Loucy (cell line): Measurements from ENCODE around the gene GRHPR.
A peak's percentile ranks its signal among the peaks of the same experiment; 100 is the strongest.
"Not testable (repeated sequence)": the region's sequence is repeated elsewhere in the genome, so short reads cannot be mapped to it uniquely, and the experiment has no call there.

Source experiments
- H2AFZ ChIP-seq: fragments of 200-600 bp; sonication (generic); 2 replicates; pipeline ENCODE4 v1.6.0; 2016; ENCODE audit warnings: antibody characterized with exemption, mild to moderate bottlenecking, low read length, moderate library complexity
- H3F3A ChIP-seq: fragments of 200-600 bp; 2 replicates; pipeline ENCODE4 v1.6.0; 2016; ENCODE audit warnings: antibody characterized with exemption, low read depth, mild to moderate bottlenecking
- H3K27me3 ChIP-seq: fragments of 200-600 bp; sonication (generic); 2 replicates; pipeline ENCODE4 v1.6.1; 2014; ENCODE audit warnings: low read length, mild to moderate bottlenecking; ENCODE audit not compliant: insufficient read depth, poor library complexity, severe bottlenecking
- H3K36me3 ChIP-seq: fragments of 200-600 bp; sonication (generic); 2 replicates; pipeline ENCODE4 v1.6.1; 2016; ENCODE audit warnings: low read length; ENCODE audit not compliant: insufficient read depth
- H3K4me1 ChIP-seq: fragments of 200-600 bp; sonication (generic); 2 replicates; pipeline ENCODE4 v1.5.1; 2014; ENCODE audit warnings: low read length, mild to moderate bottlenecking; ENCODE audit not compliant: insufficient read depth, poor library complexity, severe bottlenecking
- H3K4me2 ChIP-seq: fragments of 200-600 bp; sonication (generic); 2 replicates; pipeline ENCODE4 v1.6.0; 2014; ENCODE audit warnings: antibody characterized with exemption, low read length, low read depth, mild to moderate bottlenecking; ENCODE audit not compliant: poor library complexity, severe bottlenecking
- H3K4me3 ChIP-seq: fragments of 200-600 bp; sonication (generic); 2 replicates; pipeline ENCODE4 v1.5.1; 2014; ENCODE audit warnings: low read length, mild to moderate bottlenecking, mixed read lengths; ENCODE audit not compliant: poor library complexity, severe bottlenecking
- H3K79me2 ChIP-seq: fragments of 200-600 bp; sonication (generic); 2 replicates; pipeline ENCODE4 v1.6.1; 2014; ENCODE audit warnings: low read length; ENCODE audit not compliant: insufficient read depth
- H3K9ac ChIP-seq: fragments of 200-600 bp; sonication (generic); 2 replicates; pipeline ENCODE4 v1.6.0; 2014; ENCODE audit warnings: mild to moderate bottlenecking, low read depth, low read length, moderate library complexity; ENCODE audit not compliant: poor library complexity, severe bottlenecking
- H3K9me2 ChIP-seq: fragments of 200-600 bp; sonication (generic); replicated peaks from 2 replicates; pipeline ENCODE4 v1.6.1; 2016; ENCODE audit warnings: low read depth, low read length, mixed read lengths
- H3K9me3 ChIP-seq: fragments of 200-600 bp; sonication (generic); 2 replicates; pipeline ENCODE4 v1.6.1; 2014; ENCODE audit warnings: mild to moderate bottlenecking, antibody characterized with exemption, low read length, low read depth; ENCODE audit not compliant: insufficient read depth
- H4K20me1 ChIP-seq: fragments of 200-600 bp; sonication (generic); 2 replicates; pipeline ENCODE4 v1.6.0; 2014; ENCODE audit warnings: antibody characterized with exemption, low read length, mild to moderate bottlenecking; ENCODE audit not compliant: insufficient read depth, poor library complexity, severe bottlenecking
- CTCF ChIP-seq: fragments of 200-600 bp; sonication (generic); conservative IDR thresholded peaks from 2 replicates; pipeline ENCODE4 v1.5.1; 2014; ENCODE audit warnings: mild to moderate bottlenecking, antibody characterized with exemption, low read length
- EZH2phosphoT487 ChIP-seq: fragments of 200-600 bp; IDR thresholded peaks from 2 replicates; pipeline ENCODE4 v1.6.1; 2018; ENCODE audit warnings: antibody characterized with exemption, mild to moderate bottlenecking, moderate library complexity, borderline replicate concordance

GRHPR gene

GRCh38 chr9:37424686-37425297 lies 2.3 kb downstream of the GRHPR start:
- Histone ChIP-seq H3K4me2 (peak overlapping the region; percentile 86), H3K4me3 (peak overlapping the region; percentile 99), H4K20me1 (peaks cover 24% of the 10 kb centered on the region), H3K27me3 (no peaks in the 10 kb centered on the region), H3K9ac (peak overlapping the region; percentile 97), H3F3A (no peaks in the 10 kb centered on the region), H3K4me1 (peaks cover 25% of the 10 kb centered on the region), H3K9me3 (no peaks in the 10 kb centered on the region), H2AFZ (no peak overlapping the region), H3K9me2 (no peaks in the 10 kb centered on the region), H3K36me3 (peaks cover 16% of the 10 kb centered on the region; the same call in 1 of the 2 replicates), H3K79me2 (peaks cover 48% of the 10 kb centered on the region)
- TF ChIP-seq CTCF: no peak
- no peak for TF ChIP-seq EZH2phosphoT487

GRCh38 chr9:37425298-37425752 lies 2.8 kb downstream of the GRHPR start:
- peak overlapping the region; percentile 86 for H3K4me2 ChIP-seq
- no peaks in the 10 kb centered on the region for H3K9me2 ChIP-seq
- H3K36me3 ChIP-seq: peaks cover 22% of the 10 kb centered on the region; the same call in 1 of the 2 replicates
- H3F3A ChIP-seq: no peaks in the 10 kb centered on the region
- H4K20me1 ChIP-seq: peaks cover 24% of the 10 kb centered on the region
- H2AFZ ChIP-seq: no peak overlapping the region
- no peaks in the 10 kb centered on the region for H3K27me3 ChIP-seq
- H3K79me2 ChIP-seq: peaks cover 48% of the 10 kb centered on the region
- TF ChIP-seq CTCF (no peak), EZH2phosphoT487 (no peak)
- peak overlapping the region; percentile 97 for H3K9ac ChIP-seq
- H3K4me3 ChIP-seq: no peak overlapping the region
- peaks cover 25% of the 10 kb centered on the region for H3K4me1 ChIP-seq
- H3K9me3 ChIP-seq: no peaks in the 10 kb centered on the region

- H3K79me2 ChIP-seq: peaks cover 48% of the 10 kb centered on the region
- not testable (repeated sequence) for H3K9me3 ChIP-seq, H3K9me2 ChIP-seq, H2AFZ ChIP-seq, H3K4me2 ChIP-seq, H3K4me3 ChIP-seq, H3K9ac ChIP-seq, H3F3A ChIP-seq, H3K27me3 ChIP-seq
- H3K36me3 ChIP-seq: peaks cover 26% of the 10 kb centered on the region; the same call in 1 of the 2 replicates
- H4K20me1 ChIP-seq: peaks cover 24% of the 10 kb centered on the region
- H3K4me1 ChIP-seq: peaks cover 25% of the 10 kb centered on the region
Measured at GRCh38 chr9:37426431-37426830, 3.9 kb downstream of the GRHPR start.

- Histone ChIP-seq H3K36me3 (peaks cover 28% of the 10 kb centered on the region; the same call in 1 of the 2 replicates), H3F3A (no peaks in the 10 kb centered on the region), H3K4me1 (peaks cover 21% of the 10 kb centered on the region), H3K9me2 (no peaks in the 10 kb centered on the region), H3K79me2 (peaks cover 45% of the 10 kb centered on the region), H3K9ac (no peak overlapping the region), H3K9me3 (no peaks in the 10 kb centered on the region), H3K27me3 (no peaks in the 10 kb centered on the region), H3K4me2 (no peak overlapping the region), H2AFZ (no peak overlapping the region), H4K20me1 (peaks cover 24% of the 10 kb centered on the region), H3K4me3 (no peak overlapping the region)
- TF ChIP-seq EZH2phosphoT487 (no peak), CTCF (no peak)
Measured at GRCh38 chr9:37426846-37427245, 4.3 kb downstream of the GRHPR start.
